Thoracic aorta (tissue), 2 donors: ENCODE data around the gene PDE5A. TPM values are rescaled to one million over a fixed set of nuclear protein-coding genes. Genes with fewer than 3 reads are reported as not detected.

ENCODE experiments used
- ATAC-seq: fragments of 150-250 bp; one replicate; pipeline ENCODE4 v1.8.0; 2017; ENCODE audit warnings: low read depth; ENCODE audit not compliant: insufficient number of reproducible peaks, low FRiP score
- DNase-seq: peaks from one replicate; pipeline ENCODE4 v3.0.0-alpha.2; 2020; ENCODE audit warnings: low spot score
- H3K27ac ChIP-seq, 2 donors: fragments of 200-600 bp; sonication (generic); 1 replicate in 1 of 2; 2 replicates in 1 of 2; pipeline ENCODE4 v1.5.1; 2016; ENCODE audit warnings: mild to moderate bottlenecking in 2 of 2, moderate library complexity in 2 of 2
- H3K27me3 ChIP-seq: fragments of 200-600 bp; sonication (generic); replicated peaks from 2 replicates; pipeline ENCODE4 v1.6.0; 2016; ENCODE audit warnings: mild to moderate bottlenecking; ENCODE audit not compliant: insufficient read depth
- H3K36me3 ChIP-seq: fragments of 200-600 bp; sonication (generic); one replicate; pipeline ENCODE4 v1.5.1; 2016
- H3K4me1 ChIP-seq, 2 donors: fragments of 200-600 bp; sonication (generic); 1 replicate in 1 of 2; 2 replicates in 1 of 2; pipeline versions ENCODE4 v1.5.1 to v1.6.0; 2016; ENCODE audit warnings: low read depth in 2 of 2, mild to moderate bottlenecking in 1 of 2; ENCODE audit not compliant: control insufficient read depth in 1 of 2
- H3K4me3 ChIP-seq: fragments of 200-600 bp; sonication (generic); 2 replicates; pipeline ENCODE4 v1.5.1; 2016; ENCODE audit warnings: mild to moderate bottlenecking
- H3K9me3 ChIP-seq: fragments of 200-600 bp; sonication (generic); 2 replicates; pipeline ENCODE4 v1.5.1; 2016
- total RNA-seq, 2 donors: library from RNA; depleted of rRNA; stranded (reverse); fragments of >200 nt; gene quantifications; one replicate each; pipeline versions ENCODE4 v1.1.0 to v1.2.3, GENCODE V29; 2016
- TF ChIP-seq, protein P1 (sequence below): fragments of 200-600 bp; sonication (generic); IDR thresholded peaks from one replicate; pipeline ENCODE4 v1.5.1; 2019; ENCODE audit warnings: antibody characterized with exemption

PDE5A gene
- total RNA-seq, 2 donors from 2014 or later, result 158 to 223 TPM

DNA sequence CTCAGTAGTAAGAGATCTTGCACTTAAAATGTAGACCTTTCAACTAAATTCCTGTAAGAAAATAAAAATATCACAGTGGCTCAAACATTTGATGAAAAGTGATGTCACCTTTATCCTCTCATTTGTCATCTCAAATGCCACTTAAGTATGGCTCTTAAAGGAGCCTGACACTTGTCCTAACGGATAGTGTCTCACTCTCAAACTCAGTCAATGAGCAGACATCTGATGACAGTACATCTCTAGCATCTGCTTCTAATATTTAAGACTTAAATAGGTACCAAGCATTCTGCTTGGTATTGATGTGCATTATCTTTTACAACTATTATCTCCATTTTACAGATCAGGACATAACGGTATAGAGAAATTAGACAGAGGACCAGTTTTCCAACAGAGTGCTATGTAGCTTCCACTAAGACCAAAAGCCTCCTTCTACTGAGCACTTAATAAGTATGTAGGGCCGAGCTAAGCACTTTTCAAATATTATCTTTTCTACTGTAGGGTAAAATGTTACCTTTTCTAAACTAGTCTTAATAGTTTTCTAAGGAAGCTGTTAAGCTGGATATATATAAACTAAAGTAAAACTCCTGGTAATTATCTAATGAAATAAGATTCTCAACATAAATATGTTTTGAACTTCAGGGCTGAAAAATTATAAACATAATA, 110.2 kb downstream of the PDE5A start:
- ATAC-seq (no peak), DNase-seq (no peak)
- Histone ChIP-seq H3K9me3 (no peaks in the 10 kb centered on the region), H3K27ac (peak overlapping the region; percentile 70 to 73), H3K27me3 (no peaks in the 10 kb centered on the region), H3K4me1 (peaks cover 11 to 66% of the 10 kb centered on the region in 2 donors), H3K36me3 (peaks cover 25% of the 10 kb centered on the region), H3K4me3 (no peak overlapping the region)
- TF ChIP-seq, protein P1, sequence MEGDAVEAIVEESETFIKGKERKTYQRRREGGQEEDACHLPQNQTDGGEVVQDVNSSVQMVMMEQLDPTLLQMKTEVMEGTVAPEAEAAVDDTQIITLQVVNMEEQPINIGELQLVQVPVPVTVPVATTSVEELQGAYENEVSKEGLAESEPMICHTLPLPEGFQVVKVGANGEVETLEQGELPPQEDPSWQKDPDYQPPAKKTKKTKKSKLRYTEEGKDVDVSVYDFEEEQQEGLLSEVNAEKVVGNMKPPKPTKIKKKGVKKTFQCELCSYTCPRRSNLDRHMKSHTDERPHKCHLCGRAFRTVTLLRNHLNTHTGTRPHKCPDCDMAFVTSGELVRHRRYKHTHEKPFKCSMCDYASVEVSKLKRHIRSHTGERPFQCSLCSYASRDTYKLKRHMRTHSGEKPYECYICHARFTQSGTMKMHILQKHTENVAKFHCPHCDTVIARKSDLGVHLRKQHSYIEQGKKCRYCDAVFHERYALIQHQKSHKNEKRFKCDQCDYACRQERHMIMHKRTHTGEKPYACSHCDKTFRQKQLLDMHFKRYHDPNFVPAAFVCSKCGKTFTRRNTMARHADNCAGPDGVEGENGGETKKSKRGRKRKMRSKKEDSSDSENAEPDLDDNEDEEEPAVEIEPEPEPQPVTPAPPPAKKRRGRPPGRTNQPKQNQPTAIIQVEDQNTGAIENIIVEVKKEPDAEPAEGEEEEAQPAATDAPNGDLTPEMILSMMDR, result no peak

DNA sequence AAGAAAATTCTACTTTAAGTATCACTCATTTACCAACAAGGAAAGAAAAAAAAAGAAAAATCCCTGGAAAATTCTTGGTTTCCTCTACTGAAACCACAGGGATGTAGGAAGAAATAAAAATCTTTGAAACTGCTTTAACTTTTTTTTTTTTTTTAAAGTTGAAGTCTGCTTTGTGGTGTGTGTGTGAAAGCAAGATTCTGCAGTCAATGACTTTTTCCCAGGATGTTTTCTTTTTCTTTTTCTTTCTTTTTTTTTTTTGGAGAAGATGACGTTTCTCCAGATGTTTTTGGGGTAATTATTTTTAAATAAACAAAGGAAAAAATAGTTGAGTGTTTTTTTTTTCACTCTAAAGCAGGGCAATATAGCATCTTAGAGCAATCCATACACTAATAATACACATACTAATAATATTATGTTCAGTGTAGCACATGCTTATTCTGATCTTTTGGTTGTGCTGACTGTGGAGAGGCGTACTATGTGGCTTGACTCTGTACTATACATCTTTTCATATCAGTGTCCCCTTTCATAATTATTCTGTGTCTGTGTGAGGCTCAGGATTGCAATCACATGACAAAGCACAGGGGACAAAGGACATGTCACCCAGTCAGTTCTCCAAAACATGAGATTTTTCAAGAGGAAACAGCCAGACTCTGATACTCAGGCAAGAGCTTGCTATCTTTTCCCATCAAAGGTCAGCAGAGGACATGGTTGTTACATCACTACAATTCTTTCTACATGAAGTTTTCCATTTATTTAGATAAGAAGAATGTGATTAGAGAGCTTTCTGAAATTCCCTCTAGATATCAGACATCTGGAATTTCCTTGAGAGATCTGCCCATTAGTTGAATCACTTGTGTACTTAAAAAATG, 111.0 kb downstream of the PDE5A start:
- Histone ChIP-seq H3K9me3 (no peaks in the 10 kb centered on the region), H3K27me3 (no peaks in the 10 kb centered on the region), H3K27ac (peak overlapping the region; percentile 70 to 73), H3K4me1 (peaks cover 11 to 71% of the 10 kb centered on the region in 2 donors), H3K4me3 (no peak overlapping the region), H3K36me3 (peaks cover 25% of the 10 kb centered on the region)
- TF ChIP-seq, protein P1, result no peak
- DNase-seq (no peak), ATAC-seq (peak; percentile 51)

DNA sequence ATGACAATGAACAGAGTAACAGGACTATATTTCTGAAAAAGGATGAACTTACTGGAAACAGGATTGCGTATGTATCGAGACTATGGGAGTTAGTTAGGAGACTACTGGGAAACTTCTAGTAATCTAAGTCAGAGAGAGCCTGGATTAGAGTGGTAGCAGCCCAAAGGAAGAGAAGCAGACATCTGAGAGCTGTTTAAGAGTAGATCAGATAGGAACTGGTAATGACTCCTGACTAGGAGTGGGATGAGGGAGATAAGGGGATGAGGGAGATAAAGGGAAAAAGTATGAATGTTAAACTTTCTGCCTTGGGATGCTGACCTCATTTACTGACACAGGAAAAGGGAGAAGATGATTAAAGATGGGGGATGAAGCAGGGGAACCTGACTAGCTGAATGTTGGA, 116.2 kb downstream of the PDE5A start:
- Histone ChIP-seq H3K27ac (peak overlapping the region; percentile 70 to 73), H3K27me3 (no peaks in the 10 kb centered on the region), H3K36me3 (peaks cover 25% of the 10 kb centered on the region), H3K4me1 (peaks cover 19 to 90% of the 10 kb centered on the region in 2 donors), H3K4me3 (no peak overlapping the region), H3K9me3 (no peaks in the 10 kb centered on the region)
- no peak for ATAC-seq
- TF ChIP-seq, protein P1, result no peak
- no peak for DNase-seq

DNA sequence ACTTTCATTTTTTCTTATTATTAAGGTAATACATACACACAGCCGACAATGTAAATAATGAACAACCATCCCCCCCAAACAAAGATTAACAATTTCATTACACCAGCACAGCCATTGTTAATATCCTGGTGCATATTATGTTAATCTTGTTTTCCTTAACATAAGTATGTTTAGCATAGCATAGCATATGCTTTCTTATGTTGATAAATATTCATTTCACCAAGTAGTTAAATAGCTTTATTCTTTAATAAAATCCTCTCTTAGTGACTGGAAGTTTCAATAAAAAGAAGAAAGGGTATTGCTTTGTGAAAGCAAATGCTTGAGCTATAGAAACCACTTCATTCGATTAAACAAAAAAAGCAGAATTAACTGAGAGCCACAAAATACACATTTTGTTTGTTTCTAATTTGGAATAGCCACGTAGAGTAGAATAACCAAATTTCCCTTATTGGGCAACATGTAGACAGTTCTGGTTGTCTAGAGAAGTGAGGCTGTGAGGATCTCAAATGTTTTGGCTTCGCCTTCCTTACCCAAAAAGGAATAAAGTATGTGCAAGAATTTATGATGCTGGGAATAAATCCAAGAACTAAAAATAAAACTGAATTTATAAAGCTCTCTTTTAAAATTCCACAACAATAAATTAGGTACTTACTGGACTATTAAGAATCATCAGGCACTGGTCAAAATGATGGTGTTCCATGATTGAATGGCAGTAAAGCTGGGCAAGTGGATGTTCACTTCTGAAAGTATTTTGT, 118.0 kb downstream of the PDE5A start:
- H3K36me3 ChIP-seq, result peaks cover 21% of the 10 kb centered on the region
- no peak for DNase-seq
- H3K27ac ChIP-seq, result peak overlapping the region; percentile 70 to 73

More for the DNA sequence above, 118.0 kb downstream of the PDE5A start:
- Histone ChIP-seq H3K9me3 (no peaks in the 10 kb centered on the region), H3K27me3 (no peaks in the 10 kb centered on the region), H3K4me3 (no peak overlapping the region), H3K4me1 (peaks cover 19 to 80% of the 10 kb centered on the region in 2 donors)
- TF ChIP-seq, protein P1, result no peak
- ATAC-seq, result peak; percentile 40
